Esophagus muscularis mucosa (tissue), 3 donors: ENCODE data around the gene NME7.

Experiments
- CTCF ChIP-seq, 3 experiments: fragments of 200-600 bp in 2 of 3; fragments of 450-650 bp in 1 of 3; sonication (generic) in 2 of 3; IDR thresholded peaks; one replicate each; pipeline ENCODE4 v1.5.1; 2017 to 2019; ENCODE audit warnings: antibody characterized with exemption in 3 of 3, mild to moderate bottlenecking in 2 of 3, moderate library complexity in 1 of 3
- POLR2A ChIP-seq: fragments of 450-650 bp; IDR thresholded peaks from one replicate; pipeline ENCODE4 v1.6.1; 2017; ENCODE audit warnings: antibody characterized with exemption, moderate library complexity, mild to moderate bottlenecking, low read depth

GRCh38 chr1:169288011-169288414 is 79.6 kb downstream of the NME7 start:
- TF ChIP-seq CTCF (IDR thresholded peaks at IDR 0.05) (no peak), POLR2A (no peak)
